ENCODE data around the gene GRB10.

DNA sequence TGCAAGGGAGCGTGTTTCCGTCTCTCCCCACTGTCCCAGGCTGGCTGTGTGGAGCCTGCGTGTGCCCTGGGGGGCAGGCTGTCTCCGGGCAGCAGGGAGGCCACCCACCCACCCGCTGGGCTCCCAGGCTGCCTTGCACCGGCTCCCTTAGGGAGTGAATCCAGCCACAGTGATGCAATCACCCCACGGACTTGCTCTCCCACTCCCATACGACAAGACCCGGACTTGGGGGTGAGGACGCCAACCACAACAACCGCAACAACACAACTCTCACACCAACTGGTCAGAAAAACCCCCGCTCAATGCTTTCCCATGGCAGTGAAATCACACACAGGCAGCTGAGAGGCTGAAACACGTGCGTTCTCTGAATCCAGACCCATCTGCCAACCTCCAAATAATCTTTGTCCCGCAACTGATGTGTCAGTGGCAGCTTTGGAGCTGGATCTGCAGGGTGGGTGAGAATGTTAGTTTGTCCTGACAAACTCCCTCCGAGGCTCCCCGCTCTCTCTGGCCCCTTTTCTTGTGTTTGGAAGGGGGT, 154.8 kb downstream of the GRB10 start:
- no peak for TF ChIP-seq POLR2A (IDR thresholded peaks at IDR 0.05; ENCODE audit: low read length)
- TF ChIP-seq GATA1 (IDR thresholded peaks at IDR 0.05; ENCODE audit: low read depth, low read length), result no peak

Data from erythroblast (primary cell).